ENCODE measurements around the gene IGSF21.

IGSF21 gene

DNA sequence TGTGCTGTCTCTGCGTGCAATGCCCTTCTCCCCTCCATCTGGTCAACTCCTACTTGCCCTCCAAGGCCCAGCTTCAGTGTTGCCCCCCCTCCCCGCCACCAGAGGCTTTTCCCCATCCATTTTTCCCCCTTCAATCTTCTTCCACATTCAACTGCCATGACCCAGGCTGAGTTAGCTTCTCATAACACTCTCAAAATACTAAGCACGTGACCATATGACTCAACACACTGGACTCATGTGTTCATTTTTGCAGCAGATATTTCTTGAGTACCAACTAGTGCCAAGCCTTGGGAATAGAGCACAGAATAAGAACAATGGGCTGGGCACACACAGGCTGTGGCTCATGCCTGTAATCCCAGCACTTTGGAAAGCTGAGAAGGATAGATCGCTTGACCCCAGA, 132.1 kb downstream of the IGSF21 start:
- DNase-seq (ENCODE audit: low read depth), result no peak
- no peak overlapping the region for H3K4me3 ChIP-seq (ENCODE audit: control insufficient read depth, low read depth, low read length)
- TF ChIP-seq, protein P1, sequence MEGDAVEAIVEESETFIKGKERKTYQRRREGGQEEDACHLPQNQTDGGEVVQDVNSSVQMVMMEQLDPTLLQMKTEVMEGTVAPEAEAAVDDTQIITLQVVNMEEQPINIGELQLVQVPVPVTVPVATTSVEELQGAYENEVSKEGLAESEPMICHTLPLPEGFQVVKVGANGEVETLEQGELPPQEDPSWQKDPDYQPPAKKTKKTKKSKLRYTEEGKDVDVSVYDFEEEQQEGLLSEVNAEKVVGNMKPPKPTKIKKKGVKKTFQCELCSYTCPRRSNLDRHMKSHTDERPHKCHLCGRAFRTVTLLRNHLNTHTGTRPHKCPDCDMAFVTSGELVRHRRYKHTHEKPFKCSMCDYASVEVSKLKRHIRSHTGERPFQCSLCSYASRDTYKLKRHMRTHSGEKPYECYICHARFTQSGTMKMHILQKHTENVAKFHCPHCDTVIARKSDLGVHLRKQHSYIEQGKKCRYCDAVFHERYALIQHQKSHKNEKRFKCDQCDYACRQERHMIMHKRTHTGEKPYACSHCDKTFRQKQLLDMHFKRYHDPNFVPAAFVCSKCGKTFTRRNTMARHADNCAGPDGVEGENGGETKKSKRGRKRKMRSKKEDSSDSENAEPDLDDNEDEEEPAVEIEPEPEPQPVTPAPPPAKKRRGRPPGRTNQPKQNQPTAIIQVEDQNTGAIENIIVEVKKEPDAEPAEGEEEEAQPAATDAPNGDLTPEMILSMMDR (IDR thresholded peaks at IDR 0.05; ENCODE audit: control insufficient read depth, insufficient read depth, low read depth, low read length, missing control alignments), result no peak

GRCh38 chr1:18240906-18241305, 133.3 kb downstream of the IGSF21 start:
- DNase-seq (ENCODE audit: low read depth), result no peak
- TF ChIP-seq, protein P1 (IDR thresholded peaks at IDR 0.05; ENCODE audit: control insufficient read depth, insufficient read depth, low read depth, low read length, missing control alignments), result no peak
- no peak overlapping the region for H3K4me3 ChIP-seq (ENCODE audit: control insufficient read depth, low read depth, low read length)

DNA sequence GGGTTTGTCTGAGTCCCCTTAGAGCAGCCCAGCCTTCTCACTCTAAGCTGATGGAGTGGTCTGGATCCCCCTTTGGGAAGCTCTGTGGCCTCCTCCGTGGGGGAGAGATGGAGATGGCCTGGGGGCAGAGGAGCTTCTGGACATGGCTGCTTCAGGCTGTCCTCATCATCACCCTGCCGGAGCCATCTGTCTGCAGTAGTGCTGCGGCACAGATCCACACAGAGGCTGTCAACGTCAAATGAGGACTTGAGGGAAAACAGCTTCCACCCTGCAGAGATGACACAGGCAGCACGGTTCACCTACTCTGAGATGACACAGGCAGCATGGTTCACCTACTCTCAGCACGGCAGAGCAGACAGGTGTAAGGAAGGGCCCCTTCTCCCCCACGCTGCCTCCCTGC, 134.3 kb downstream of the IGSF21 start:
- no peak for DNase-seq (ENCODE audit: low read depth)
- TF ChIP-seq, protein P1 (IDR thresholded peaks at IDR 0.05; ENCODE audit: control insufficient read depth, insufficient read depth, low read depth, low read length, missing control alignments), result no peak

GRCh38 chr1:18243503-18244175, 136.0 kb downstream of the IGSF21 start:
- TF ChIP-seq, protein P1 (IDR thresholded peaks at IDR 0.05; ENCODE audit: control insufficient read depth, insufficient read depth, low read depth, low read length, missing control alignments), result no peak
- H3K4me3 ChIP-seq (ENCODE audit: control insufficient read depth, low read depth, low read length), result no peak overlapping the region
- no peak for DNase-seq (ENCODE audit: low read depth)

More for the DNA sequence above, 134.3 kb downstream of the IGSF21 start:
- no peak overlapping the region for H3K4me3 ChIP-seq (ENCODE audit: control insufficient read depth, low read depth, low read length)

DNA sequence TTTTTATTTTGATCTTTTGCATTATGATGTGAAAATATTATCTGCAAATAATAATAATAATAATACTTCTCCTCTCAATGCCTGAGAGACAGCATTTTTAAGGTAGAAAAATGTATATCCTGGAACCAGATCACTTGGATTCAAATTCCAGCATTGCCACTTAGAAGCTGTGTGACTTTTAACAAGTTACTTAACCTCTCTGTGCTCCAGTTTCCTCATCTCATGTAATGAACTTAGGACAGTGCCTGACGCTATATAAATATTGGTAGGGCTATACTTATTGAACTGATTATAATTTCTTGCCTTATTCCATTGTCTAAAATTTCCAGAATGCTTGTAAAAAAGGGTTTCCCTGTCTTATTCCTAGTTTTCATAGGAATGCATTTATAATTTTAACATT, 137.2 kb downstream of the IGSF21 start:
- no peak for DNase-seq (ENCODE audit: low read depth)
- no peak overlapping the region for H3K4me3 ChIP-seq (ENCODE audit: control insufficient read depth, low read depth, low read length)
- TF ChIP-seq, protein P1 (IDR thresholded peaks at IDR 0.05; ENCODE audit: control insufficient read depth, insufficient read depth, low read depth, low read length, missing control alignments), result no peak

- TF ChIP-seq, protein P1 (IDR thresholded peaks at IDR 0.05; ENCODE audit: control insufficient read depth, insufficient read depth, low read depth, low read length, missing control alignments), result no peak
- DNase-seq (ENCODE audit: low read depth), result no peak
- H3K4me3 ChIP-seq (ENCODE audit: control insufficient read depth, low read depth, low read length), result no peak overlapping the region
Observed at GRCh38 chr1:18245647-18246046, 138.0 kb downstream of the IGSF21 start.

Data from AG09309 (cell line).